Activated gamma-delta T cell (primary cell): ENCODE measurements around the gene GLI3.

ENCODE experiments used
- DNase-seq: peaks from one replicate; lab custom pipeline; 2025; lab: John Stamatoyannopoulos, UW

The GLI3 gene

DNA sequence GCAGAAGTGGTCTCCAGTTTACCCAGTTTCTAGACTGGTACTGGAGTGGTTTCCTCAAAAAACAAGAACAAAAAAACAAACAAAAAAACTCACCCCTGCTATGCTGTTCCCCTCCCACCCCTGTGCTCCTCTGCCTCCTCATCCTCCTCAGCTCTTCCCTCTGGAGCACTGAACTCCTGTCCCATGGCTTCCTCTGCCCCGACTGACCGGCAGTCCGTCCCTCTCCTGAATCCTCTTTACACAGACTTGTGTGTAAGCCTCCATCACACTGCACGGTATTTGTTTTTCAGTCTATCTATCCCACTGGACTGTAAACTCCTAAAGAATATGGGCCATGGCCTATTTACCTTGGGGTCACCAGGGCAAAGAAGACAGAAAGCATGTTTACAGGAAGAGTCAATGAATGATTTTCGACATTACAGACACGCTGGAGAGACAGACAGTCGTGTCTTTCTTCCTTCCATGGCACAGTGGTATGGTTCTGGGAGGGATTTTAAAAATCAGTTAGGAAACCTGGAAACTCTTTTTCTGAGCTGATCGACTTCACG lies 265.3 kb downstream of the GLI3 start:
- DNase-seq = no peak

DNA sequence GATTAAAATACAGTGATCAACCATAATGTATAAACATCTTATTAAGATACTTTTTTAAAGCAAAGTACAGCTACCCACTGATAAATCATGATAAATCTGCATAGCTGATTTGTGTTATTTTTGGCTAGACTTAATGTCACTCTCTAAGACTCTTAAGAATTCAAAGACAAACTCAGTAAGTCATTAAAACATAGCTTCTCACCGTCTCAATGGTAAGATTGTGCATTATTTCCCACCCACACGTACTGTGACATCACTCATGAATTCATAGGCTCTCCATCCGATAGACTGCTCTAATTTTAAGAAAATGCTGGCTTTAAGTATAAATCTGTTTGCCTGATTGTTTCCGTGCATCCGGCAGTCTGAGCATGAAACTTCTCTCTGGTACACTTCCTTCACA lies 266.1 kb downstream of the GLI3 start:
- DNase-seq = no peak

DNA sequence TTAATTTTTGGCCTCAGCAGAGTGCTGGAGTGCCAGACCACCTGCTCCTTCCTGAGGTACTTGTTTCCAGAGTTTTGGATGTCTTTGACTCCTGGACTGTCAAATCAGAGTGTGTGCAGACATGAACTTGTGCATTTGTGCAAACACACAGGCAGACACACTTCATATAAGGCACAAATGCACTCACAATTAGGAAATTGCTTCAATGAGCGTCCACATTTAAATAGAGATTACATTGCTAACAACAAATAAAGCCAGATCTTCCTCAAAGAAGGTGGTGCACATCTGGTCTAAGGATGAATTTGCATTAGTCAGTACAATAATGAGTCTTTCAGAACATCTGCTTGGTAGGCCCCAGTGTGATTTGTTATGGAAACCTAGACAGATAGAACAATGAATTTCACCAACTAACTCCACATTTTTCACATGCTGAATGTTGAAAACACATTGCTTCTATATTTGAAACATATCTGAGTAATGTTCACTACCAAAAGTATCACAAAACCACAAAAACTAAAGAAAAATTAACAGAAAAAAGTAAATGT lies 267.4 kb downstream of the GLI3 start:
- no peak for DNase-seq

DNA sequence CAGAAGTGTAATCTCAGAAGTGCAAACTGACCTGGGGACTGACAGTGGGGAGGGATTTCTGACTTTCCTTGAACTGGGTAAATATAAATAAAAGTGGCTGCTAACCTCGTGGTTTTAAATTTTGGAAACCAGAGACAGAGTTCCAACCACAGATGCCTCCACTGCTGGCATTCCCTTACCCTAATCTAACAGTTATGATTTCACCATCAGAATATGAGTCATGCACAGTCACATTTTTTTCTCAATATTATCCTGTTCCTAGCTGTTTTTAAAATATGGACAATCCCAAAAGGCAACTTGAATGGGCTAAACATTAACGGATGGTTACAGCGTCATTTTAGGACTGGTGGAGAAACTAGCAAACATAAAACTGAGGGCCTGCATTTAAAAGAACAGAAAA lies 269.9 kb downstream of the GLI3 start:
- DNase-seq = no peak

DNA sequence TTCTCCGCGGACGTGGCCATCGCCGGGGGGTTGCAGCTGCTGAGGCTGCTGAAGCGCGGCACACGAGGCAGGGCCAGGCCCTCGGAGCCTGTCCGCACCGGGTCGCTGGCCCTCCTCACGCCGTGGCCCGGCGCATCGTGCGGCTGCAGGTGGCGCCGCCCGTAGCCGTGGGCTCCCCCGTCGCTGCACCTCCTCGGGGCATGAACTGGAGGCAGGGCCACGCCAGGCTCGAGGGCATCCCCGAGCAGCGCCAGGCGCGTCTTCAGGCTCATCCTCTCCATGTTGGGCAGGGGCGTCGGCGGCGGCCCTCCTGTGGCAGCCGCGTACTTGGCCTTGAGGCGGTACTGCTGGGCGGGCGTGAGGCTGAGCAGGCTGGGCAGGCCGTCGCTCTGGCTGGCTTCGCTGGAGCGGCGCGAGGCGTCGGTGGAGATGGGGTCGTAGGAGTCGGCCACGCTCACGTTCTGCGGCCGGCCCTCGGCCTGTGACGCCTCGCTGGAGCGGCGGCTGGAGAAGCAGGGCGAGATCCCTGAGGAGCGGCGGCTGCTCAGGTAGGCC lies 271.0 kb downstream of the GLI3 start:
- no peak for DNase-seq

DNA sequence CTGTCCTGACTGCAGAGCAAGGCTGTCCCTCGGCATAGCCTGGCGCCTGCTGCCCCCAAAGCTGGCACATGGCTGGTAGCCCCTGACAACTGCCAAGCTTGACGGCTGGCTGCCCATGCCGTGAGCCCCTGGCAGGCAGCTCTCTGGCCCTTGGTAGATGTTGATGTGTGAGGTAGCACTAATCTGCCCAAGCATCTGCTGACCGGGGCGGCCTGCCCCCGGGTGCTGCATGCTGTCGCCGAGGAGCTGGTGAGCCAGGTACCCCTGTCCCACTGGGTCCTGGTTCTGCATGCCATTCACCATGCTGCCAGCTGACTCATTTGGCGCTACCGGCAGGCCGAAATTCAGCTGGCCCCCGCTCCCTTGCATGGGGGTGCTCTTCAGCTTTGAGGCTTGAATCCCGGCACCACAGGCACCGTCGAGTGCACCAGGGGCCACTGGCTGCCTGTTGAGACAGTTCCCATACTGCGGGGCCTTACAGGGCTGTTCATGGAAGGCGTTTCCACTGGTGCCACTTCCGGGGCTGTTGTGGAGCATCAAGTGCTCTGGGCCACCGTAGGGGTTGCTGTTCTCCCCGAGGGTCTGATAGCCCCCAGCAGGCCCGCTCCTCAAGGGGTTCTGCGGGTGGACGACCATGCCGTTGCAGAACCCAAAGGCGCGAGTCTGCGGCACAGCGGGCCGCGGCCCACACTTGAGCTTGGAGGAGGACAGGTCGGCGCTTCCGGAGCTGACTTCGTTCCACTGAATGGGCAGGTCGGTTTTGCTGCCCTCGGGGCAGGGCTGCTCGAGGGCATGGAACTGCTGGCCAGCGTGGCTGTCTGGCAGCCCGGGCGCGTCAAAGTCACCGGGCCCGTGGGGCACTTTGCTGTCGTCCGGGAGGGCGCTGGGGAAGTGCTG lies 271.9 kb downstream of the GLI3 start:
- DNase-seq = no peak

DNA sequence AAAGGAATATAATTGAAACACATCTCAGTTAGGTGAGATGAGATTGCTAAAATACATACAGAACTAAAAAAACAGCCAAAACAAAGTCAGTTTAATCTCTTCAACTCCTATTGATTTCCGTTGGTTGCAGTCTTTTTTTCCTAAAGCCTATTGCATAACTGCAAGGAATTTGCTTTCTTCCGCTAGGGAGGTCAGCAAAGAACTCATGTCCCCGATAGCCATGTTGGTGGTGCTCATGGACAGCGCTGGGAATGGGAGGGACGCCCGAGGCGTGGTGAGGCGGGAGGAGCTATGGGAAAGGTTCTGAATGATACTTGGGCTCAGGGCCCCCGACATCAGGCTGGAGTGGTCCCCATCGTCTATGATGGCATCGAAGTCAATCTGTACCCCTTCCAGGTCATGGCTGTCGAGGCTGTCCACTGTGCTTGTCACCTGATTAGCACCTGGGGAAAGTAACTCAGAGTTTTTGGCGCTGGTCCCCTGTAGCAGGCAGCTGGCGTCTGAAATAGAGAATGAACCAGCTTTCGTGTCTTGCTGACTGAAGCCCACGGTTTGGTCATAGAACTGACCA lies 272.7 kb downstream of the GLI3 start:
- no peak for DNase-seq

DNA sequence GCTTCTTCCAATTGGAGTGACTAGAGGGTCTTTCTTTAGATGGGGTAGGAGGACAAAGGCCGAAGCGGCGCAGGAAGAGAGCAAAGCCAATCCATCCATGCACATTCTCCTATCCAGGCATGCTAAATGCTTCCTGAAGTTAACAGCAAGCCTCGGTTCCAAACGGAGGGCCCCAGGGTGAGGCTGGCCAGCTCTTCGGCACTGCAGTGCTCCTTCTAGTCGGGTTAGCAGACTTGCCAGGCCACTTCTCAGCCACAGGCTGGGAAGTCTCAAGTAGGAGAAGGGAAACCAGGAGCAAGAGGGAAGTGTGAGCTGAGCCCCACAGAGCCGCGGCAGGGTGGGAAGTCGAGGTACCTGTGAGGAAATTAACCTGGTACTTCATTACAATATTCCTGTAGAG lies 280.3 kb downstream of the GLI3 start:
- DNase-seq = no peak

DNA sequence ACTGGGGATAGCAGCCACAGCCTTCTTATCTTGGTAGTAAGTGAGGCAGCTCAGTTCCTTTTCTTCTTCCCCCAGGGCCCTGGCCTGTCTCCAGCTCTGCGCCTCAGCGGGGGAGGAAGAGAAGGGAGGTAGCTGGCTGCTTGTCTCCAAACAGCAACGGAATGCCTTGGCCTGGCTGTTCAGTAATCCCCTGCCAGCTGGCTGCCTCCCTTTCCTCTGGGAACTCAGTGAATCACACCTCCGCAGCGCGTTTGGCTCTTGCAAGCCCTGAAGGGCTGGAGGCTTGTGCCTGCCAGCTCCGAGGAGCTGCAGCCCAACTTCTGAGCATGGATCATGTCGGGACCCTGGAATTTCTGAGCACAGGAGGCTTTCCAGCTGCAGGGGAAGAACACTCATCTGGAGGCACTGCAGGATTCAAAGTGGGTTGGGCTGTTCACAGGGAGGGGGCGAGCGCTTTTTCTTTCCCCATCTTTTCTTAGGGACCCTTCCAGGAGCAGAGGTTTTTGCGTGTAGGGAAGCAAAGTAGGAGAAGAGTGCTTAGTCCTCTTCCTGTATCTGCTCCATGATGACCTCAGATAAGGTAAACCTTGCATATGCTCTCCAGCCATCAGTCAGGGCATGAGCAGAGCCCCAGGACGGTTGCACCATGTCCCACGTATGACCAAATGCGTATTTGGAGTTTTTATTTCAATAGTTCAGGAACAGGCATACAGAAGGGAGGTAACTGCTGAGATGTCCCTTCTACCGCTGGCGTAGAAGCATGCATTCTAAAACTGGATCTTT lies 280.9 kb downstream of the GLI3 start:
- no peak for DNase-seq

DNA sequence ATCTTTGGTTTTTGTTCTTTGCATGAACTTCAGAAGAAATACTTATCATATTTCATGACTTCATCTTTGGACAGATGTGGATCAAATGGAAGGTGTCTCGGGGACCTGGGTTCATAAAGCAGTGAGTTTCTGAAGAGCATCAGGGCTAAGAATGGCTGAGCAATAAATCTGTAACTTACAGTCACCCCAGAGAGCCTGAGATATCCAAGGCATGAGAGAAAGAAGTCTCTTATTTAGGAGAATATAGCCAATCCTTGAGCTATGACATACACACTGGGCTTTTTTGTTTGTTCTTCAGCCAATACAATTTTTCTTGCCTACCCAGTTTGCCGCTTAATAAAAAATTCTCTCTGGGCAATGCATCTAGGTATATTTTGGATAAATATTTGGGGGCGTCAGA lies 281.6 kb downstream of the GLI3 start:
- DNase-seq = no peak

DNA sequence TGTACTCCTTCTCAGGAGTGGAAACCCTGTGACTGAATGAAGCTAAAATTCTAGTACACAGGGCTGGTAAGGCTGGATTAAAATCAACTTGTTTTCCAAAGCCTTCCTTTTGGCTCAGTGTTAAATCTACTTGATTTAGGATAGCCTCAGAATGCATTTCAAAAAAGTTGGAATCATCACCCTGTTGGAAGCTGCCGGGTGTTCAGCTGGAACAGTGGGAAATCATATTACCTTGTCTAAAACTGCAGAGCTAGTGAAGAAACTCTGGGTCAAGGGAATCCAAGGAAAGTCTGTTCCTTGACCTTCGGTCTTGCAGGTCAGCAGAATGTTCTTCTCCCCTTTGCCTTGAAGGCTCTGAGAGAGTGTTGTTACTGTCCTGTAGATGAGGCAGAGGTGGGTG lies 282.0 kb downstream of the GLI3 start:
- DNase-seq = no peak

DNA sequence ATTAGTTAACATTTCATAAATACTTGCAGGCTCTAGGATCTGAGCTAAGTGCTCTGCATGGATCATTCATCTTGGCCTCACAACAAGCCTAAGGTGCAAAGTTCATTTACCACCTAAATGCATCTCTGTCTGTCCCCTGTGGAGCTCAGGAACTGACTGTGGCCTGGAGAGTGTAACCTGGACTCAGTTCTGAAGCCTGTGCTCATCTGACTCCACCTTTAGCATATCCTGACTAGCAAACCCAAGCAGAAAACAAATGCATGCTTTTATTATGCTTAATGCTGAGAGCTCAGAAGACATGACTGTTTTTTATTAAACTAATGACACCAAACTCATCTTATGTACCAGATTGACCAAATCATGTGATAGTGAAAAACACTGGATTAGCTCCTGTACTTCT lies 288.5 kb downstream of the GLI3 start:
- DNase-seq = no peak

DNA sequence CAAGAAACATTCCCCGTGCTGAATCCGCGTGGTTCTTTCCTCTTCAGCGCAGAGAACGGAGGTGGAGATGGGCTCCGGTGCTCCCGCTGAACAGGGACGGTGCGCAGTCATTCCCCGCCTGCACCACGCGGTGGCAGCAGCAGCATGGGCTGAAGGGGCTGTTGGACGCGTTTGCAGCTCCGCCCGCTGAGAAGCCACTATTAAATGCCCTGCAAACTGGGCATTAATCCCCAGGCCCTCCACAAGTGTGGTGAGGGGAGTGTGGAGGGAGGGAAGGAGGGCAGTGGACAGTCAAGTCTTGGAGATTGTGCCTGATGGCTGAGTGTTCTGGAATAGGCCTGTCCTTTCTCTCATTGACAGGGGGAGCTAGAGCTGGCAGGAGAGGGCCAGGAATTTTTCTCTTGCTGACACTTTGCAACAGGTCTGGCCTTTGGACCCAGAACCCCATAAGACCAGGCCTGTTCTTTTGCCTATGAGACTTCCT lies 293.9 kb downstream of the GLI3 start:
- peak; percentile 23 for DNase-seq

DNA sequence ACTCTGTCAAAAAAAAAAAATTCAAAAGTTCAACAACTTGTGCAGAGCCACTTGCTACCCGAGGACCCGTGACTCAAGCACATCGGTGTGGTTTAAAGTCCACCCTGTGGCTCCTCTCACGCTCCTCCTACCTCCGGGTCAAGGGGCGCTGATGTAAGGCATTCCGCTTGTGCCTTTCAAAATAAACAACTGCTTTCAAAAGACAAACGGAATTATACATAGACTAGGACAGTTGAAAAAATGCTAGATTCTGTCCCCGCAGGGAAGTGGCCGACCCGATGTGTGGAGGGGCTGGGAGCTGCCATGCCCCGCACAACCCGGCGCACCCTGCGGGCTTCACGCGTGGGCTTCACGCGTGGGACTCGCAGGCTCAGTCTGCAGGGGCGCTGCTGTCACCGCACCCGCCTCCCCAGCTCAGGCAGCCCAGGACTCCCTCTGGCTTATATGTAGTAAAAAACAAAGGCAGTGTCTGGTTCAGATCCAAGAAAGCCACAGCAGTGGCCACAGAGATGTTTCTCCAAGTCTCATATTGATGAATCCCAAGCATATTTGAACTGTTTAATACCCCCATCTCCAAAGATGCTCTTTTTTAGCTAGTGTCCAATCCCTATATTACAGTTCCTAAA lies 294.4 kb downstream of the GLI3 start:
- DNase-seq = no peak

DNA sequence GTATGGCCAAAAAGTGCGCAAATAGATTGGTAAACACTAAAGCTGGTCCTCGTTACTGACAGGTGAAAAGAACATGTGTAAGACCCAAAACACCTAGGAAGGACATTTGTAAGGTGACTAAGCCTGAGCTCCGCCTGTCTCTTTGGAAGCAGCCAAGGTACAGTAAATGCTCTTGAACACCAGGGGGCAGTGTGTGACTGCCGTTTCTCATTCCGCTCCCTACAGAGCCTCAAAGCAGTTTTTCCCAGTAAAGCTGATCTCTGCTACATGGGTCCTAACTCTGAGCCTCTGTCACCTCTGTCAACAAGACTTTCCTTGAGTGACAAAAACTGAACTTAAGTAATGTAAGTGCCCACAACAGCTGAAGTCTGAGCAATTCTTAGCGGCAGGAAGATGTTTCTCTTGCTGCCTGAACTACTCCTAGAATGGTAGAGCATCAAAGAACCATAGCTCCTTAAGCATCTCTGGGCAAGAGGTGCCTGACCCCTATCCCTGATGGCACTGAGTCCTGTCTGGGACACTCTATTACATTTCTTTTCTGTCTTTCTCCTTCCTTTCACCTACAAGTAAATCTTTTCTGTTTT lies 296.2 kb downstream of the GLI3 start:
- DNase-seq = no peak

DNA sequence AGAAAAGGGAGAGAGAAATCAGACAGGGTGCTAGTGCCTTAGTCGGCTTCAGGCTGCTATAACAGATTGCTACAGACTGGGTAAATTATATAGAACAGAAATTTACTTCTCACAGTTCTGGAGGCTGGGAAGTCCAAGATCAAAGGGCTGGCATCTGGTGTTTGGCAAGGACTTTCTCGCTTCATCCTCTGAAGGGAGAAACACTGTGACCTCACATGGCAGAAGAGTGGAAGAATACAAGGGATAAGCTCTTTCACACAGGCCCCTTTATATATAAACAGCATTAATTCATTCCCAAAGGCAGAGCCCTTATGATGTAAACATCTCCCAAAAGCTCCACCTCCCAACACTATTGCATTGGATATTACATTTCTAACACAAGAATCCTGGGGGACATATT lies 298.6 kb downstream of the GLI3 start:
- DNase-seq = no peak

DNA sequence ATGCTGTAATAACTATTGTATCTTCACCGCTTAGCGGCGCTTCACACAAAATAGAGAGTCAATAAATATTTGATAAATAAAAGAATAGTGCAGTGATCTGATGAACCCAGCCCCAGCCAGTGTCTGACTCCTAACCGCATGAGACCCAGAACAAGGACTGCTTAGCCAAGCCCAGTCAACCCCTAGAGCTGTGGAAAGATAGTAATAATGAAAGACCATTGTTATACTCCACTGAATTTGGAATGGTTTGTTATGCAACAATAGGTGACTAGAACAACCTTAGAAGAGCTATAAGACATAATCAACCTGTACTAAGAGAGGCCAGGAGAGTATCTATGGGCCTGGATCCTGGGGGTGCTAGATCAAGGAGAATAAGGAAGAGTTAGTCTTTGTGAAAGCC lies 303.6 kb downstream of the GLI3 start:
- DNase-seq = no peak

DNA sequence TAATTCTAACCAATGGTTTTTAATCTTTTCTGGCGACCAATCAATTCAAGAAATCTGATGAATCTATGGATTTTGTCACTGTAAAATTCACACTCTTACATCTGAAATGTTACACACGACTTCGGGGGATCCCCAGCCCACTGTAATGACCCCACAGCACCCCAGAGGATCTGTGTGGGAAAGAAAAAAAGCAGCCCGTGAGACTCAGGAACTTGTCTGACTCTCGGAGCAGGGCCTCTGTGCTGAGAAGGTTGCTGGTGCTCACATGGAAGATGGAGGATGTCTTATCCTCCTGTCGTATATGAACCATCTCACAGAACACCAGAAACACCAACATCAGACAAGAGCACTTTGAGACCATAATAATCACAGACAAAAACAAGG lies 305.8 kb downstream of the GLI3 start:
- DNase-seq = no peak

DNA sequence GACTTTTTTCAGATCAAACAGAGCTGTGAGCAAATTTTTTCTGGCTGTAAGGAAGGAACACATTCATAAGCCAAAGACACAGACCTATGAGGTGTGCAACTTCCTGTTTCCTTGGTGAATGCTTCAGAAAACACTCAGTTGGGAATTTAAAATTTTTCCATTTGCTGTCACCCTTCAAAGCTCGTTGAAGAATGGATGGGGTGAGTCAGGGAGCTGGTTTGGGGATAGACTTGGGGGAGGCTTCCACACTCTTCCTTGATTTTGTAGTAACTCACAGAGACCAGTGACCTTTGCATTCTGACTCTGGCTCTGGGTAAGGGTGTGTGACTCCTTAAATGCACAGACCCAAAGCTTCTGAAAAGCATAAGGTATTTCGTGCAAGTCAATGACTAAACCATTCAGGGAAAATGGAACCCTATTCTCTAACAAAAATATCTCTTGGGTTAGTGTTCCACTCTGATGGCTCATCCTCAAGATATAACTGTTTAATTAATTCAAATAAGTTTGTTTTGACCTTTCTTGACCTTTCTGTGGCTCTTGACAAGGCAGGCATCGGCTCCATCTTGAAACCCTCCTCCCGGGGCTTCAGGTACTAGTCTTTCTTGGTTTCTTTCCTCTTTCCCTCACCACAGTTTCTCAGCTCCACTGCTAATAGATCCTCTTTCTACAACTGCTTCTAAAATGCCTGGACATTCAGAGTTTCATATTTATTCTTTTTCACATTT lies 306.3 kb downstream of the GLI3 start:
- DNase-seq = no peak

DNA sequence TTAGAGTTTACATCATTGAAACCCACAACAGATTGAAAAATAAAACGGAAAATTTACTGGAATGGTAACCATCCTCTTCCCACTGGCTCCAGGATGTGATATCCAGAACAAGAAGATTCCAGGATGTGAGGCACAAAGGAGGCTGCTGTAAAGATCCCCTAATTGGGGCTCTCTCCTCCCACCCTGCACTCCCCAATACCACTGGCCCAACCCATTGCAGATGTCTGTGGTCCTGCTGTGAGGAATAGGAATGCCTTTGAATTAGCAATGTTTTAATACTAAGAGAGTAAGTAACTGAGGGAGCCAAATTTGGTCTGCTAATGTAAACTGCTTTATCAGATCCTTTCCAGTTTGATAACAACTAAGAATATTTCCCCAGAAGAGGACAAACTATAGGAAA lies 308.2 kb downstream of the GLI3 start:
- no peak for DNase-seq
